Measurements from ENCODE around the gene KDM8. TPM values are rescaled to one million over a fixed set of nuclear protein-coding genes. Genes with fewer than 3 reads are reported as not detected.
A peak's percentile ranks its signal among the peaks of the same experiment; 100 is the strongest.
"Not testable (repeated sequence)": the region's sequence is repeated elsewhere in the genome, so short reads cannot be mapped to it uniquely, and the experiment has no call there.

Gene KDM8
- polyA plus RNA-seq, 3 donors = 0.40 to 3.3 (median 1.5) TPM

GRCh38 chr16:27258241-27258734, 55.0 kb downstream of the KDM8 start:
- intact Hi-C loops (cut with micrococcal nuclease) = no loop called here
- Histone ChIP-seq H3K27me3 (ENCODE audit: control insufficient read depth in 2 of 2, insufficient read depth in 2 of 2, low read length in 2 of 2) (no peaks in the 10 kb centered on the region), H3K4me1 (ENCODE audit: control insufficient read depth in 1 of 2, insufficient read depth in 2 of 2, low read length in 2 of 2) (peaks cover 14 to 20% of the 10 kb centered on the region in 2 donors), H4K20me1 (ENCODE audit: insufficient read depth, low read length) (no peaks in the 10 kb centered on the region), H3K9ac (ENCODE audit: insufficient read depth, low read length, poor library complexity, severe bottlenecking) (no peak overlapping the region), H3K4me2 (replicated peaks; ENCODE audit: extremely low read depth, low read length, poor library complexity, severe bottlenecking) (no peak overlapping the region), H3K4me3 (replicated peaks in 1 of 3; ENCODE audit: low read depth in 2 of 3, low read length in 3 of 3) (no peak overlapping the region), H3K79me2 (ENCODE audit: insufficient read depth, low read length) (peaks cover 31% of the 10 kb centered on the region), H3K9me3 (replicated peaks in 1 of 2; ENCODE audit: control insufficient read depth in 1 of 2, insufficient read depth in 1 of 2, low read length in 2 of 2) (no peaks in the 10 kb centered on the region), H2AFZ (ENCODE audit: insufficient read depth, low read depth, low read length, poor library complexity, severe bottlenecking) (no peak overlapping the region), H3K36me3 (replicated peaks in 1 of 2; ENCODE audit: control insufficient read depth in 1 of 2, insufficient read depth in 2 of 2, low read length in 2 of 2) (peaks cover 21 to 44% of the 10 kb centered on the region in 2 donors), H3K27ac (ENCODE audit: low read depth in 1 of 2, low read length in 2 of 2) (no peak overlapping the region)
- H3K36me3 Mint-ChIP-seq = peaks cover 45 to 47% of the 10 kb centered on the region in 2 donors
- H3K4me3 Mint-ChIP-seq = no peak overlapping the region
- DNase-seq = no peak
- peaks cover 0 to 2% (median 0%) of the 10 kb centered on the region in 3 donors for H3K27me3 Mint-ChIP-seq (ENCODE audit: low read depth in 3 of 3)
- H3K9me3 Mint-ChIP-seq = no peaks in the 10 kb centered on the region
- no peak overlapping the region for H3K27ac Mint-ChIP-seq
- WGBS (ENCODE audit: insufficient coverage) = no CpG with 5 or more reads among the region's 3 CpGs
- TF ChIP-seq CTCF (IDR thresholded peaks at IDR 0.05) = no peak
- H3K4me1 Mint-ChIP-seq = peaks cover 24% of the 10 kb centered on the region

GRCh38 chr16:27259710-27260109, 56.4 kb downstream of the KDM8 start:
- intact Hi-C loops (cut with micrococcal nuclease) = loop anchor here in 1 of 2 donors (10.0 kb wide), 1 partner anchor 55 kb away; the partner anchor contains the start of gene IL4R

GRCh38 chr16:27262904-27263423, 59.6 kb downstream of the KDM8 start:
- H3K36me3 ChIP-seq (replicated peaks in 1 of 2; ENCODE audit: control insufficient read depth in 1 of 2, insufficient read depth in 2 of 2, low read length in 2 of 2); H3K27ac ChIP-seq (ENCODE audit: low read depth in 1 of 2, low read length in 2 of 2); H3K9ac ChIP-seq (ENCODE audit: insufficient read depth, low read length, poor library complexity, severe bottlenecking); H3K9me3 ChIP-seq (replicated peaks in 1 of 2; ENCODE audit: control insufficient read depth in 1 of 2, insufficient read depth in 1 of 2, low read length in 2 of 2); H3K9me3 Mint-ChIP-seq; H4K20me1 ChIP-seq (ENCODE audit: insufficient read depth, low read length); H3K27me3 ChIP-seq (ENCODE audit: control insufficient read depth in 2 of 2, insufficient read depth in 2 of 2, low read length in 2 of 2); H3K27me3 Mint-ChIP-seq (ENCODE audit: low read depth in 3 of 3); H2AFZ ChIP-seq (ENCODE audit: insufficient read depth, low read depth, low read length, poor library complexity, severe bottlenecking); H3K4me2 ChIP-seq (replicated peaks; ENCODE audit: extremely low read depth, low read length, poor library complexity, severe bottlenecking); H3K4me3 ChIP-seq (replicated peaks in 1 of 3; ENCODE audit: low read depth in 2 of 3, low read length in 3 of 3): not testable (repeated sequence)
- DNase-seq = peak in 2 of 3 donors; percentile 40 to 53
- Mint-ChIP-seq H3K36me3 (peaks cover 7 to 17% of the 10 kb centered on the region in 2 donors), H3K27ac (peak overlapping the region in 3 of 7 donors; percentile 9 to 37 (median 12)), H3K4me3 (peak overlapping the region in 1 of 2 donors; percentile 27), H3K4me1 (peaks cover 41% of the 10 kb centered on the region)
- Histone ChIP-seq H3K4me1 (ENCODE audit: control insufficient read depth in 1 of 2, insufficient read depth in 2 of 2, low read length in 2 of 2) (peaks cover 21 to 41% of the 10 kb centered on the region in 2 donors), H3K79me2 (ENCODE audit: insufficient read depth, low read length) (peaks cover 34% of the 10 kb centered on the region)
- intact Hi-C loops (cut with micrococcal nuclease) = loop anchor here in 1 of 2 donors (10.0 kb wide), 1 partner anchor 52 kb away; the partner anchor contains the start of gene IL4R
- WGBS (ENCODE audit: insufficient coverage) = no CpG with 5 or more reads among the region's 2 CpGs

More at GRCh38 chr16:27259710-27260109, 56.4 kb downstream of the KDM8 start:
- H4K20me1 ChIP-seq (ENCODE audit: insufficient read depth, low read length) = no peaks in the 10 kb centered on the region
- H3K36me3 Mint-ChIP-seq = peaks cover 35 to 38% of the 10 kb centered on the region in 2 donors
- peaks cover 19 to 32% of the 10 kb centered on the region in 2 donors for H3K4me1 ChIP-seq (ENCODE audit: control insufficient read depth in 1 of 2, insufficient read depth in 2 of 2, low read length in 2 of 2)
- no peak overlapping the region for H2AFZ ChIP-seq (ENCODE audit: insufficient read depth, low read depth, low read length, poor library complexity, severe bottlenecking)
- H3K4me3 Mint-ChIP-seq = no peak overlapping the region
- H3K79me2 ChIP-seq (ENCODE audit: insufficient read depth, low read length) = peaks cover 26% of the 10 kb centered on the region
- no peaks in the 10 kb centered on the region for H3K9me3 ChIP-seq (replicated peaks in 1 of 2; ENCODE audit: control insufficient read depth in 1 of 2, insufficient read depth in 1 of 2, low read length in 2 of 2)
- peaks cover 21 to 30% of the 10 kb centered on the region in 2 donors for H3K36me3 ChIP-seq (replicated peaks in 1 of 2; ENCODE audit: control insufficient read depth in 1 of 2, insufficient read depth in 2 of 2, low read length in 2 of 2)
- peaks cover 30% of the 10 kb centered on the region for H3K4me1 Mint-ChIP-seq
- no peak for TF ChIP-seq CTCF (IDR thresholded peaks at IDR 0.05)
- no peak overlapping the region for H3K9ac ChIP-seq (ENCODE audit: insufficient read depth, low read length, poor library complexity, severe bottlenecking)
- no peaks in the 10 kb centered on the region for H3K27me3 ChIP-seq (ENCODE audit: control insufficient read depth in 2 of 2, insufficient read depth in 2 of 2, low read length in 2 of 2)
- H3K27ac Mint-ChIP-seq = no peak overlapping the region
- no peak for DNase-seq
- no peak overlapping the region for H3K4me3 ChIP-seq (replicated peaks in 1 of 3; ENCODE audit: low read depth in 2 of 3, low read length in 3 of 3)
- H3K4me2 ChIP-seq (replicated peaks; ENCODE audit: extremely low read depth, low read length, poor library complexity, severe bottlenecking) = no peak overlapping the region
- whole genome bisulfite sequencing (ENCODE audit: insufficient coverage) = 100% methylated on average over 2 of the region's 4 CpGs
- peaks cover 0 to 2% (median 0%) of the 10 kb centered on the region in 3 donors for H3K27me3 Mint-ChIP-seq (ENCODE audit: low read depth in 3 of 3)
- no peaks in the 10 kb centered on the region for H3K9me3 Mint-ChIP-seq
- no peak overlapping the region for H3K27ac ChIP-seq (ENCODE audit: low read depth in 1 of 2, low read length in 2 of 2)
